ENCODE data around the gene SLC16A5.

GRCh38 chr17:75049057-75049456 is 38.7 kb upstream of the SLC16A5 start:
- no peak for TF ChIP-seq POLR2A (IDR thresholded peaks at IDR 0.05)
- TF ChIP-seq, protein P1, sequence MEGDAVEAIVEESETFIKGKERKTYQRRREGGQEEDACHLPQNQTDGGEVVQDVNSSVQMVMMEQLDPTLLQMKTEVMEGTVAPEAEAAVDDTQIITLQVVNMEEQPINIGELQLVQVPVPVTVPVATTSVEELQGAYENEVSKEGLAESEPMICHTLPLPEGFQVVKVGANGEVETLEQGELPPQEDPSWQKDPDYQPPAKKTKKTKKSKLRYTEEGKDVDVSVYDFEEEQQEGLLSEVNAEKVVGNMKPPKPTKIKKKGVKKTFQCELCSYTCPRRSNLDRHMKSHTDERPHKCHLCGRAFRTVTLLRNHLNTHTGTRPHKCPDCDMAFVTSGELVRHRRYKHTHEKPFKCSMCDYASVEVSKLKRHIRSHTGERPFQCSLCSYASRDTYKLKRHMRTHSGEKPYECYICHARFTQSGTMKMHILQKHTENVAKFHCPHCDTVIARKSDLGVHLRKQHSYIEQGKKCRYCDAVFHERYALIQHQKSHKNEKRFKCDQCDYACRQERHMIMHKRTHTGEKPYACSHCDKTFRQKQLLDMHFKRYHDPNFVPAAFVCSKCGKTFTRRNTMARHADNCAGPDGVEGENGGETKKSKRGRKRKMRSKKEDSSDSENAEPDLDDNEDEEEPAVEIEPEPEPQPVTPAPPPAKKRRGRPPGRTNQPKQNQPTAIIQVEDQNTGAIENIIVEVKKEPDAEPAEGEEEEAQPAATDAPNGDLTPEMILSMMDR (IDR thresholded peaks at IDR 0.05) = no peak

Measured in gastroesophageal sphincter (tissue), 3 donors.